ENCODE data around the gene INCA1.

Gene INCA1

GRCh38 chr17:4974115-4974670 is 23.1 kb downstream of the INCA1 start:
- H3K36me3 ChIP-seq (ENCODE audit: insufficient read depth, low read length) = peaks cover 70% of the 10 kb centered on the region; the same call in 1 of the 2 replicates
- H2AFZ ChIP-seq (ENCODE audit: low read length) = no peak overlapping the region
- TF ChIP-seq EZH2 (IDR thresholded peaks at IDR 0.05; ENCODE audit: borderline replicate concordance, low read length) (no peak), CTCF (IDR thresholded peaks at IDR 0.05; ENCODE audit: low read length) (no peak)
- no peaks in the 10 kb centered on the region for H3K27me3 ChIP-seq (ENCODE audit: insufficient read depth, low read length)
- peaks cover 2% of the 10 kb centered on the region for H3K4me1 ChIP-seq (ENCODE audit: insufficient read depth, low read length, severe bottlenecking)
- H3K9me3 ChIP-seq (ENCODE audit: low read length) = no peaks in the 10 kb centered on the region
- no peak overlapping the region for H3K4me3 ChIP-seq (ENCODE audit: low read depth, low read length, poor library complexity, severe bottlenecking)
- no peaks in the 10 kb centered on the region for H3F3A ChIP-seq (ENCODE audit: insufficient read depth, low read length)
- H4K20me1 ChIP-seq (ENCODE audit: insufficient read depth, low read length) = no peaks in the 10 kb centered on the region
- H3K9ac ChIP-seq (ENCODE audit: low read length) = no peak overlapping the region
- H3K4me2 ChIP-seq (ENCODE audit: low read length) = no peak overlapping the region
- no peak overlapping the region for H3K27ac ChIP-seq (ENCODE audit: low read depth, low read length, poor library complexity, severe bottlenecking)
- H3K79me2 ChIP-seq (ENCODE audit: insufficient read depth, low read length) = no peaks in the 10 kb centered on the region
- no peaks in the 10 kb centered on the region for H3K9me2 ChIP-seq (ENCODE audit: low read depth, low read length)

GRCh38 chr17:4973256-4974114 is 23.8 kb downstream of the INCA1 start:
- Histone ChIP-seq H3K27ac (ENCODE audit: low read depth, low read length, poor library complexity, severe bottlenecking) (no peak overlapping the region), H3K27me3 (ENCODE audit: insufficient read depth, low read length) (no peaks in the 10 kb centered on the region), H4K20me1 (ENCODE audit: insufficient read depth, low read length) (no peaks in the 10 kb centered on the region), H3K9me2 (ENCODE audit: low read depth, low read length) (no peaks in the 10 kb centered on the region), H3K9me3 (ENCODE audit: low read length) (no peaks in the 10 kb centered on the region), H3K4me2 (ENCODE audit: low read length) (no peak overlapping the region), H2AFZ (ENCODE audit: low read length) (no peak overlapping the region), H3K36me3 (ENCODE audit: insufficient read depth, low read length) (peaks cover 71% of the 10 kb centered on the region; the same call in 1 of the 2 replicates), H3K79me2 (ENCODE audit: insufficient read depth, low read length) (no peaks in the 10 kb centered on the region), H3K9ac (ENCODE audit: low read length) (no peak overlapping the region), H3K4me1 (ENCODE audit: insufficient read depth, low read length, severe bottlenecking) (peaks cover 9% of the 10 kb centered on the region), H3F3A (ENCODE audit: insufficient read depth, low read length) (no peaks in the 10 kb centered on the region), H3K4me3 (ENCODE audit: low read depth, low read length, poor library complexity, severe bottlenecking) (no peak overlapping the region)
- TF ChIP-seq EZH2 (IDR thresholded peaks at IDR 0.05; ENCODE audit: borderline replicate concordance, low read length) (no peak), CTCF (IDR thresholded peaks at IDR 0.05; ENCODE audit: low read length) (no peak)

- Histone ChIP-seq H3F3A (ENCODE audit: insufficient read depth, low read length) (no peaks in the 10 kb centered on the region), H3K9me3 (ENCODE audit: low read length) (no peaks in the 10 kb centered on the region), H3K4me2 (ENCODE audit: low read length) (no peak overlapping the region), H2AFZ (ENCODE audit: low read length) (no peak overlapping the region), H3K27me3 (ENCODE audit: insufficient read depth, low read length) (no peaks in the 10 kb centered on the region), H3K27ac (ENCODE audit: low read depth, low read length, poor library complexity, severe bottlenecking) (no peak overlapping the region), H4K20me1 (ENCODE audit: insufficient read depth, low read length) (no peaks in the 10 kb centered on the region), H3K79me2 (ENCODE audit: insufficient read depth, low read length) (no peaks in the 10 kb centered on the region), H3K36me3 (ENCODE audit: insufficient read depth, low read length) (peaks cover 63% of the 10 kb centered on the region; the same call in 1 of the 2 replicates), H3K9me2 (ENCODE audit: low read depth, low read length) (no peaks in the 10 kb centered on the region), H3K4me1 (ENCODE audit: insufficient read depth, low read length, severe bottlenecking) (peaks cover 15% of the 10 kb centered on the region), H3K9ac (ENCODE audit: low read length) (no peak overlapping the region), H3K4me3 (ENCODE audit: low read depth, low read length, poor library complexity, severe bottlenecking) (no peak overlapping the region)
- TF ChIP-seq EZH2 (IDR thresholded peaks at IDR 0.05; ENCODE audit: borderline replicate concordance, low read length) (no peak), CTCF (IDR thresholded peaks at IDR 0.05; ENCODE audit: low read length) (no peak)
Measured at GRCh38 chr17:4972752-4973151, 24.6 kb downstream of the INCA1 start.
